Right lobe of liver (tissue), 4 donors: ENCODE results near the gene SIK3.

Experiments
- CTCF ChIP-seq, 4 donors: fragments of 200-600 bp in 3 of 4; fragments of 450-650 bp in 1 of 4; IDR thresholded peaks; one replicate each; pipeline versions ENCODE4 v1.5.1 to v1.8.0; 2016 to 2022; ENCODE audit warnings: antibody characterized with exemption in 4 of 4, mild to moderate bottlenecking in 2 of 4
- POLR2A ChIP-seq: fragments of 450-650 bp; IDR thresholded peaks from one replicate; pipeline ENCODE4 v1.6.1; 2017; ENCODE audit warnings: antibody characterized with exemption, mild to moderate bottlenecking
- donor health status: DM: no; HTN: no; CAD: no.
- donor health status: DM: no; HTN: no; CAD: no.
- donor health status: DM: no; HTN: yes; CAD: no.

- TF ChIP-seq CTCF (IDR thresholded peaks at IDR 0.05) (no peak), POLR2A (no peak)
These were observed 26.9 kb downstream of the SIK3 start for GRCh38 chr11:117071344-117071787.
